Natural killer cell (primary cell): ENCODE results near the gene IL31. TPM values are rescaled to one million over a fixed set of nuclear protein-coding genes. Genes with fewer than 3 reads are reported as not detected.
A peak's percentile ranks its signal among the peaks of the same experiment; 100 is the strongest.

Experiments used
- ATAC-seq, 3 donors: fragments of 150-1000 bp in 2 of 3; fragments of 200-7000 bp in 1 of 3; cut with Tn5 transposase; 1 replicate in 1 of 3; 2 replicates in 2 of 3; pipeline ENCODE4 v1.10.0; 2021; ENCODE audit warnings: mild to moderate bottlenecking in 2 of 3, moderate library complexity in 2 of 3
- DNase-seq, 2 donors: peaks; one replicate each; pipeline versions ENCODE4 v3.0.0 to v3.0.0-alpha.2; 2013 to 2021; ENCODE audit warnings: mixed read lengths in 1 of 2
- H3K27ac ChIP-seq: one replicate; pipeline ENCODE4 v1.5.1; 2013; ENCODE audit warnings: mild to moderate bottlenecking, low read length
- H3K27me3 ChIP-seq: one replicate; pipeline ENCODE4 v1.6.1; 2013; ENCODE audit warnings: low read length; ENCODE audit not compliant: control insufficient read depth, insufficient read depth
- H3K36me3 ChIP-seq: one replicate; pipeline ENCODE4 v1.6.1; 2013; ENCODE audit warnings: low read length; ENCODE audit not compliant: control insufficient read depth, insufficient read depth
- H3K4me1 ChIP-seq: one replicate; pipeline ENCODE4 v1.6.1; 2013; ENCODE audit warnings: low read length; ENCODE audit not compliant: control insufficient read depth, insufficient read depth
- H3K4me3 ChIP-seq: one replicate; pipeline ENCODE4 v1.5.1; 2013; ENCODE audit warnings: low read length
- H3K9me3 ChIP-seq: one replicate; pipeline ENCODE4 v1.6.1; 2013; ENCODE audit warnings: low read length; ENCODE audit not compliant: control insufficient read depth, insufficient read depth
- H3K27ac Mint-ChIP-seq, 2 donors: one replicate each; pipeline ENCODE4 v1.8.0; 2022; ENCODE audit warnings: mild to moderate bottlenecking in 2 of 2, mixed read lengths in 2 of 2, moderate library complexity in 1 of 2
- H3K27me3 Mint-ChIP-seq, 2 donors: one replicate each; pipeline ENCODE4 v1.8.0; 2022; ENCODE audit warnings: low read depth in 2 of 2, mixed read lengths in 2 of 2
- H3K36me3 Mint-ChIP-seq: one replicate; pipeline ENCODE4 v1.8.0; 2022; ENCODE audit warnings: mixed read lengths
- H3K4me1 Mint-ChIP-seq, 2 donors: one replicate each; pipeline ENCODE4 v1.8.0; 2022; ENCODE audit warnings: mixed read lengths in 2 of 2
- H3K4me3 Mint-ChIP-seq: one replicate; pipeline ENCODE4 v1.8.0; 2022; ENCODE audit warnings: mild to moderate bottlenecking, moderate library complexity, mixed read lengths
- H3K9me3 Mint-ChIP-seq, 2 donors: one replicate each; pipeline ENCODE4 v1.8.0; 2022; ENCODE audit warnings: mixed read lengths in 2 of 2
- CTCF ChIP-seq: fragments of 200-600 bp; IDR thresholded peaks from one replicate; pipeline ENCODE4 v1.8.0; 2022; ENCODE audit warnings: antibody characterized with exemption
- WGBS: methylation state at CpG from one replicate; pipeline ENCODE4 v1.1.7; 2013; ENCODE audit warnings: missing lambda C conversion rate; ENCODE audit not compliant: insufficient coverage; 5-methylcytosine and 5-hydroxymethylcytosine counted together
- intact Hi-C: fragments of 100-400 bp; cut with micrococcal nuclease; formaldehyde crosslinking; loops from one replicate; pipeline ENCODE4 v1.14.2; 2022
- total RNA-seq, 4 donors: library from RNA; stranded (reverse); fragments of 120-200 nt in 1 of 4; gene quantifications; one replicate each; pipeline versions ENCODE4 v1.2.3 to v1.2.4, GENCODE V29; 2013 to 2022

The IL31 gene
- total RNA-seq, 3 donors from 2014 or later (not counting 1 experiment from before 2014, with no cell fraction given): not detected

GRCh38 chr12:122137229-122137628 is 36.8 kb downstream of the IL31 start:
- Mint-ChIP-seq H3K36me3 (no peaks in the 10 kb centered on the region), H3K4me3 (no peak overlapping the region), H3K27ac (no peak overlapping the region), H3K9me3 (no peaks in the 10 kb centered on the region), H3K4me1 (peaks cover 0 to 6% of the 10 kb centered on the region in 2 donors), H3K27me3 (no peaks in the 10 kb centered on the region)
- H3K4me1 ChIP-seq: no peaks in the 10 kb centered on the region
- peaks cover 56% of the 10 kb centered on the region for H3K36me3 ChIP-seq
- no peak for ATAC-seq
- 96% methylated on average over 10 of the region's 10 CpGs for WGBS
- no peak overlapping the region for H3K27ac ChIP-seq
- intact Hi-C loops: no loop called here
- no peak for DNase-seq
- no peak for TF ChIP-seq CTCF
- no peaks in the 10 kb centered on the region for H3K9me3 ChIP-seq
- H3K4me3 ChIP-seq: no peak overlapping the region
- H3K27me3 ChIP-seq: no peaks in the 10 kb centered on the region

- Mint-ChIP-seq H3K4me1 (peaks cover 0 to 6% of the 10 kb centered on the region in 2 donors), H3K9me3 (no peaks in the 10 kb centered on the region), H3K27me3 (no peaks in the 10 kb centered on the region), H3K36me3 (no peaks in the 10 kb centered on the region), H3K4me3 (no peak overlapping the region), H3K27ac (peak overlapping the region in 1 of 2 donors; percentile 58)
- Histone ChIP-seq H3K27ac (no peak overlapping the region), H3K9me3 (no peaks in the 10 kb centered on the region), H3K4me3 (no peak overlapping the region), H3K27me3 (no peaks in the 10 kb centered on the region), H3K36me3 (peaks cover 48% of the 10 kb centered on the region), H3K4me1 (no peaks in the 10 kb centered on the region)
- no peak for TF ChIP-seq CTCF
- intact Hi-C loops: no loop called here
- WGBS: 98% methylated on average over 18 of the region's 18 CpGs
- no peak for DNase-seq
- no peak for ATAC-seq
These were observed 38.5 kb downstream of the IL31 start for GRCh38 chr12:122135437-122136031.

GRCh38 chr12:122133192-122133950 is 40.6 kb downstream of the IL31 start:
- Histone ChIP-seq H3K27ac (no peak overlapping the region), H3K4me1 (no peaks in the 10 kb centered on the region), H3K36me3 (peaks cover 62% of the 10 kb centered on the region), H3K27me3 (no peaks in the 10 kb centered on the region), H3K4me3 (no peak overlapping the region), H3K9me3 (no peaks in the 10 kb centered on the region)
- Mint-ChIP-seq H3K36me3 (no peaks in the 10 kb centered on the region), H3K9me3 (no peaks in the 10 kb centered on the region), H3K27me3 (no peaks in the 10 kb centered on the region), H3K4me1 (peaks cover 0 to 6% of the 10 kb centered on the region in 2 donors), H3K4me3 (no peak overlapping the region), H3K27ac (peak overlapping the region in 1 of 2 donors; percentile 36)
- 86% methylated on average over 28 of the region's 28 CpGs for WGBS
- intact Hi-C loops: loop anchor here (5.0 kb wide), 1 partner anchor 224 kb away; no protein-coding TSS in a partner anchor
- ATAC-seq (no peak), DNase-seq (no peak)
- TF ChIP-seq CTCF: no peak
